K562 (cell line): ENCODE results near the gene RBSN. TPM values are rescaled to one million over a fixed set of nuclear protein-coding genes. Genes with fewer than 3 reads are reported as not detected.

Experiments
- ATAC-seq: fragments of 200-7000 bp; cut with Tn5 transposase; 3 replicates; pipeline ENCODE4 v1.9.1; 2020; ENCODE audit warnings: moderate library complexity
- BruUV-seq: library from RNA; stranded (reverse); fragments of 400-500 nt; replicated peaks from 2 replicates; lab custom pipeline; 2021; lab: Mats Ljungman, UMichigan
- CTCF ChIA-PET: fragments of 300-600 bp; formaldehyde crosslinking; extraction: SDS; loops from one replicate; lab custom pipeline; 2021; ENCODE audit warnings: low intra/inter-chr PET ratio; lab: Yijun Ruan, JAX
- POLR2A ChIA-PET: fragments of 300-600, 350-650 bp; sonication (Branson Sonifier 250); formaldehyde crosslinking; extraction: SDS; loops from one replicate; lab custom pipeline; 2021; ENCODE audit warnings: antibody characterized with exemption, inconsistent platforms; lab: Yijun Ruan, JAX
- DNase-seq, 4 experiments: peaks; one replicate each; pipeline versions ENCODE4 v3.0.0 to v3.0.0-alpha.2; 2011 to 2018; ENCODE audit warnings: low spot score in 3 of 4, mixed read lengths in 3 of 4; ENCODE audit errors: extremely low read depth in 1 of 4
- FAIRE-seq: peaks from 2 replicates; lab custom pipeline; 2011; peaks lifted over from hg19 to GRCh38; lab: Jason Lieb, UNC
- H2AFZ ChIP-seq: 2 replicates; pipeline ENCODE4 v1.6.0; 2011; ENCODE audit warnings: low read depth, low read length, control low read depth, inconsistent platforms
- H3K27ac ChIP-seq: fragments of 200-600 bp; 3 replicates; pipeline ENCODE4 v1.8.0; 2011; ENCODE audit warnings: low read depth, mild to moderate bottlenecking, control low read depth, inconsistent platforms, low read length, moderate library complexity, mixed read lengths; ENCODE audit errors: extremely low read depth
- H3K27me3 ChIP-seq, 2 experiments: fragments of 300-600 bp in 1 of 2; 2 replicates in 1 of 2; 3 replicates in 1 of 2; pipeline versions ENCODE4 v1.6.0 to v1.8.0; 2011; ENCODE audit warnings: inconsistent platforms in 2 of 2, low read length in 2 of 2, mild to moderate bottlenecking in 1 of 2, mixed read lengths in 1 of 2, moderate library complexity in 1 of 2; ENCODE audit not compliant: control insufficient read depth in 2 of 2, insufficient read depth in 2 of 2
- H3K36me3 ChIP-seq: fragments of 300-600 bp; 3 replicates; pipeline ENCODE4 v1.8.0; 2011; ENCODE audit warnings: mild to moderate bottlenecking, low read length, inconsistent platforms; ENCODE audit not compliant: control insufficient read depth, insufficient read depth
- H3K4me1 ChIP-seq, 2 experiments: fragments of 200-600 bp in 1 of 2; replicated peaks in 1 of 2; 2 replicates in 1 of 2; 3 replicates in 1 of 2; pipeline versions ENCODE4 v1.5.1 to v1.8.0; 2011; ENCODE audit warnings: inconsistent platforms in 2 of 2, low read length in 2 of 2, mild to moderate bottlenecking in 1 of 2, mixed read lengths in 1 of 2, moderate library complexity in 1 of 2; ENCODE audit not compliant: control insufficient read depth in 2 of 2, insufficient read depth in 2 of 2
- H3K4me2 ChIP-seq: 2 replicates; pipeline ENCODE4 v1.6.1; 2011; ENCODE audit warnings: low read length, control low read depth, inconsistent platforms, mixed read lengths; ENCODE audit not compliant: insufficient read depth
- H3K4me3 ChIP-seq: fragments of 200-600 bp; sonication (generic), shearing (Covaris generic); 2 replicates; pipeline ENCODE4 v1.5.1; 2016; ENCODE audit warnings: control low read depth, inconsistent platforms
- H3K79me2 ChIP-seq: fragments of 200-600 bp; 3 replicates; pipeline ENCODE4 v1.8.0; 2011; ENCODE audit warnings: low read length, inconsistent platforms; ENCODE audit not compliant: control insufficient read depth, insufficient read depth
- H3K9ac ChIP-seq, 2 experiments: 2 replicates each; pipeline versions ENCODE4 v1.6.0 to v1.6.1; 2011; ENCODE audit warnings: low read depth in 2 of 2, low read length in 2 of 2, control low read depth in 1 of 2, inconsistent platforms in 1 of 2, mild to moderate bottlenecking in 1 of 2, mixed read lengths in 1 of 2; ENCODE audit not compliant: insufficient read depth in 1 of 2
- H3K9me1 ChIP-seq: one replicate; pipeline ENCODE4 v1.6.0; 2011; ENCODE audit warnings: inconsistent platforms, mild to moderate bottlenecking, low read length, moderate library complexity; ENCODE audit not compliant: control insufficient read depth, insufficient read depth
- H3K9me3 ChIP-seq: replicated peaks from 2 replicates; pipeline ENCODE4 v1.5.1; 2011; ENCODE audit warnings: low read depth, low read length, inconsistent platforms; ENCODE audit not compliant: control insufficient read depth, insufficient read depth
- H4K20me1 ChIP-seq: replicated peaks from 2 replicates; pipeline ENCODE4 v1.6.1; 2011; ENCODE audit warnings: low read length, inconsistent platforms, mixed read lengths; ENCODE audit not compliant: control insufficient read depth, insufficient read depth
- ARID2 ChIP-seq: fragments of 450-650 bp; IDR thresholded peaks from 2 replicates; pipeline ENCODE4 v1.6.1; 2017; ENCODE audit warnings: antibody characterized with exemption, mild to moderate bottlenecking
- ARID3B ChIP-seq: fragments of 250-450 bp; sonication (Bioruptor Pico); IDR thresholded peaks from 2 replicates; pipeline ENCODE4 v1.4.0; 2020; ENCODE audit warnings: borderline replicate concordance
- ERF ChIP-seq: fragments of 450-650 bp; formaldehyde crosslinking; IDR thresholded peaks from 2 replicates; pipeline ENCODE4 v1.4.0; 2020; ENCODE audit warnings: mild to moderate bottlenecking, mixed read lengths
- ID3 ChIP-seq, 2 experiments: fragments of 250-450 bp in 1 of 2; fragments of 450-650 bp in 1 of 2; sonication (Bioruptor Pico) in 1 of 2; IDR thresholded peaks; 2 replicates each; pipeline versions ENCODE4 v1.6.1 to v1.8.0; 2016 to 2021; ENCODE audit warnings: mild to moderate bottlenecking in 2 of 2, moderate library complexity in 2 of 2, missing compliant biosample characterization in 1 of 2, missing genetic modification characterization in 1 of 2
- MAFF ChIP-seq: IDR thresholded peaks from 2 replicates; pipeline ENCODE4 v1.6.1; 2012; ENCODE audit warnings: low read length, improper control_type of control experiment
- MAFG ChIP-seq: fragments of 450-650 bp; conservative IDR thresholded peaks from 2 replicates; pipeline ENCODE4 v1.6.1; 2016; ENCODE audit warnings: missing genetic modification characterization, missing compliant biosample characterization
- MAFK ChIP-seq: IDR thresholded peaks from 2 replicates; pipeline ENCODE4 v1.6.1; 2011; ENCODE audit warnings: low read length, improper control_type of control experiment
- NFYB ChIP-seq: IDR thresholded peaks from 2 replicates; pipeline ENCODE4 v1.6.1; 2011; ENCODE audit warnings: mild to moderate bottlenecking, moderate library complexity; ENCODE audit not compliant: insufficient read length; ENCODE audit errors: extremely low read depth
- PBX2 ChIP-seq, 2 experiments: IDR thresholded peaks in 1 of 2; conservative IDR thresholded peaks in 1 of 2; 2 replicates each; pipeline ENCODE4 v1.6.1; 2016; ENCODE audit warnings: low read depth in 2 of 2, mild to moderate bottlenecking in 1 of 2, missing compliant biosample characterization in 1 of 2, missing genetic modification characterization in 1 of 2, moderate library complexity in 1 of 2
- POLR2A ChIP-seq: fragments of 450-650 bp; conservative IDR thresholded peaks from 2 replicates; pipeline ENCODE4 v1.6.1; 2016
- POLR2AphosphoS5 ChIP-seq: IDR thresholded peaks from 2 replicates; pipeline ENCODE4 v1.6.1; 2011; ENCODE audit warnings: mild to moderate bottlenecking, low read depth, low read length, moderate library complexity; ENCODE audit not compliant: control insufficient read depth, insufficient read depth
- POLR2G ChIP-seq: fragments of 200-400 bp; formaldehyde crosslinking; IDR thresholded peaks from 2 replicates; pipeline ENCODE4 v1.6.1; 2017; ENCODE audit warnings: low read depth, mild to moderate bottlenecking, antibody characterized with exemption, low read length, moderate library complexity
- RBM22 ChIP-seq: fragments of 200-400 bp; formaldehyde crosslinking; IDR thresholded peaks from 2 replicates; pipeline ENCODE4 v1.6.1; 2018; ENCODE audit warnings: low read length, low read depth; ENCODE audit not compliant: poor library complexity, severe bottlenecking
- SIN3B ChIP-seq: fragments of 450-650 bp; IDR thresholded peaks from 2 replicates; pipeline ENCODE4 v1.6.1; 2017; ENCODE audit warnings: low read depth, mild to moderate bottlenecking, moderate library complexity
- SUPT5H ChIP-seq: fragments of 450-650 bp; IDR thresholded peaks from 2 replicates; pipeline ENCODE4 v1.6.1; 2016
- TBL1XR1 ChIP-seq, 2 experiments: IDR thresholded peaks; 2 replicates each; pipeline ENCODE4 v1.6.1; 2012; ENCODE audit warnings: improper control_type of control experiment in 2 of 2, low read length in 2 of 2, mild to moderate bottlenecking in 1 of 2
- WGBS: fragments of 100-300 bp; shearing (Covaris generic); methylation state at CpG from one replicate; pipeline ENCODE4 v1.1.6; 2016; ENCODE audit warnings: low coverage, mixed read lengths; ENCODE audit not compliant: insufficient coverage; ENCODE audit errors: missing lambda C conversion rate; 5-methylcytosine and 5-hydroxymethylcytosine counted together
- in situ Hi-C: fragments of 300-500 bp; cut with MboI; formaldehyde crosslinking; loops from 4 replicates; pipeline ENCODE4 v1.15.0; 2018; ENCODE audit warnings: inconsistent platforms, mixed read lengths
- intact Hi-C: fragments of 100-400 bp; cut with micrococcal nuclease; formaldehyde crosslinking; loops from 2 replicates; pipeline ENCODE4 v1.14.2; 2022
- polyA plus RNA-seq, 8 experiments: library from polyadenylated mRNA; depleted of rRNA in 4 of 8; stranded (reverse) in 5 of 8; unstranded in 3 of 8; fragments of >200 nt; fragmentation: Nextera tagmentation in 2 of 8; fragmentation: Illumina TruSeq in 1 of 8; extraction: Ambion mirVana in 2 of 8; extraction: Trizol in 1 of 8; gene quantifications; 2 replicates each; pipeline versions ENCODE4 v1.2.1 to v1.2.3, GENCODE V29; 2011 to 2014; ENCODE audit warnings: inconsistent platforms in 1 of 8, missing spikeins in 1 of 8
- total RNA-seq, 7 experiments: library from RNA; depleted of rRNA in 6 of 7; stranded (reverse); fragments of >200 nt in 6 of 7; fragmentation: Illumina TruSeq in 2 of 7; extraction: Trizol in 2 of 7; gene quantifications; 2 replicates each; pipeline versions ENCODE4 v1.2.1 to v1.2.3, GENCODE V29; 2011 to 2021; ENCODE audit warnings: low replicate concordance in 1 of 7

The RBSN gene
- total and polyA plus RNA-seq, 9 of the 15 experiments (the other 6 are each of a cell fraction or from before 2014, with no cell fraction given), result 2.9 to 19.6 (median 15.0) TPM

- no peak for FAIRE-seq
- no peaks in the 10 kb centered on the region for H3K27me3 ChIP-seq
- no peaks in the 10 kb centered on the region for H3K9me3 ChIP-seq
- H3K4me1 ChIP-seq, result peaks cover 3 to 17% of the 10 kb centered on the region in 2 experiments; a peak in 4 of 5 replicates
- POLR2A ChIA-PET, result interaction anchor here (0.7 kb wide), 1 partner anchor 28 kb away, joined by 8 read pairs; no protein-coding TSS in a partner anchor
- H2AFZ ChIP-seq, result no peak overlapping the region
- no peak overlapping the region for H3K4me2 ChIP-seq
- peaks cover 24% of the 10 kb centered on the region for H4K20me1 ChIP-seq
- peaks cover 97% of the 10 kb centered on the region for H3K36me3 ChIP-seq
- in situ Hi-C loops (no loop called here), intact Hi-C loops (no loop called here)
- H3K9me1 ChIP-seq, result no peaks in the 10 kb centered on the region
- ATAC-seq, result no peak
- H3K9ac ChIP-seq, result no peak overlapping the region
- BruUV-seq, result no TSS peak
- CTCF ChIA-PET, result no interaction called here
- peaks cover 9% of the 10 kb centered on the region for H3K79me2 ChIP-seq
- no peak overlapping the region for H3K4me3 ChIP-seq
- no peak for DNase-seq
- WGBS, result 75% methylated on average over 11 of the region's 11 CpGs
- no peak overlapping the region for H3K27ac ChIP-seq
- no peak for TF ChIP-seq PBX2 (CRISPR knock-in tag; IDR thresholded peaks at IDR 0.05; ENCODE audit: low read depth)
- TF ChIP-seq PBX2 (tag; conservative IDR thresholded peaks at IDR 0.05; ENCODE audit: low read depth), result no peak
- peak; percentile 36; the same call in 1 of the 2 replicates for TF ChIP-seq POLR2G
- TF ChIP-seq NFYB, result no peak
- TF ChIP-seq RBM22, result peak; percentile 31
- TF ChIP-seq SIN3B, result no peak
- TF ChIP-seq ERF (CRISPR knock-in tag), result no peak
- peak; percentile 11; the same call in 1 of the 2 replicates for TF ChIP-seq SUPT5H
- peak; percentile 32; the same call in 1 of the 2 replicates for TF ChIP-seq MAFG (tag)
- TF ChIP-seq ID3 (CRISPR knock-in tag; IDR thresholded peaks at IDR 0.05), result no peak
- TF ChIP-seq ID3 (tag; IDR thresholded peaks at IDR 0.05), result no peak
- TF ChIP-seq ARID3B, result no peak
- no peak for TF ChIP-seq ARID2
- TF ChIP-seq MAFF, result peak; percentile 56
- TF ChIP-seq POLR2AphosphoS5, result peak; percentile 7; the same call in 1 of the 2 replicates
- no peak for TF ChIP-seq TBL1XR1 (IDR thresholded peaks at IDR 0.05; ENCODE audit: low read length in 2 of 2)
- peak; percentile 23; the same call in 1 of the 2 replicates for TF ChIP-seq POLR2A
- peak; percentile 60; the same call in 1 of the 2 replicates for TF ChIP-seq MAFK
Observed at GRCh38 chr3:15043408-15044171, 55.4 kb downstream of the RBSN start.
